Measurements from ENCODE around the gene MFSD6. TPM values are rescaled to one million over a fixed set of nuclear protein-coding genes. Genes with fewer than 3 reads are reported as not detected.

MFSD6 gene
- total RNA-seq, 2 donors from 2014 or later = 1.2 to 3.2 TPM

- peaks cover 26% of the 10 kb centered on the region for H3K4me1 Mint-ChIP-seq
- peaks cover 5% of the 10 kb centered on the region for H3K27me3 Mint-ChIP-seq (ENCODE audit: insufficient read depth)
- no peak for DNase-seq
- 84 to 96% methylated on average over 3 of the region's 3 CpGs for WGBS, 2 experiments (ENCODE audit: insufficient coverage in 1 of 2, insufficient read length in 1 of 2)
- H3K9me3 ChIP-seq (ENCODE audit: control insufficient read depth, low read length) = no peaks in the 10 kb centered on the region
- H3K36me3 Mint-ChIP-seq (ENCODE audit: low read depth) = no peaks in the 10 kb centered on the region
- H3K27ac Mint-ChIP-seq = peak overlapping the region; percentile 71
- H3K4me1 ChIP-seq (ENCODE audit: control insufficient read depth, insufficient read depth, low read length) = peaks cover 8% of the 10 kb centered on the region
- no peak overlapping the region for H3K4me3 ChIP-seq (ENCODE audit: low read length)
- H3K9me3 Mint-ChIP-seq = no peaks in the 10 kb centered on the region
- no peak overlapping the region for H3K27ac ChIP-seq (ENCODE audit: low read depth, low read length)
- no peaks in the 10 kb centered on the region for H3K36me3 ChIP-seq (ENCODE audit: control insufficient read depth, insufficient read depth, low read length)
- H3K27me3 ChIP-seq (ENCODE audit: control insufficient read depth, insufficient read depth, low read length, poor library complexity, severe bottlenecking) = no peaks in the 10 kb centered on the region
- TF ChIP-seq CTCF (conservative IDR thresholded peaks at IDR 0.05) = no peak
- no peak overlapping the region for H3K4me3 Mint-ChIP-seq
- no peak overlapping the region for H3K9ac ChIP-seq (ENCODE audit: extremely low read depth, low read length, poor library complexity, severe bottlenecking)
Measured at GRCh38 chr2:190529486-190530247, 121.5 kb downstream of the MFSD6 start.

DNA sequence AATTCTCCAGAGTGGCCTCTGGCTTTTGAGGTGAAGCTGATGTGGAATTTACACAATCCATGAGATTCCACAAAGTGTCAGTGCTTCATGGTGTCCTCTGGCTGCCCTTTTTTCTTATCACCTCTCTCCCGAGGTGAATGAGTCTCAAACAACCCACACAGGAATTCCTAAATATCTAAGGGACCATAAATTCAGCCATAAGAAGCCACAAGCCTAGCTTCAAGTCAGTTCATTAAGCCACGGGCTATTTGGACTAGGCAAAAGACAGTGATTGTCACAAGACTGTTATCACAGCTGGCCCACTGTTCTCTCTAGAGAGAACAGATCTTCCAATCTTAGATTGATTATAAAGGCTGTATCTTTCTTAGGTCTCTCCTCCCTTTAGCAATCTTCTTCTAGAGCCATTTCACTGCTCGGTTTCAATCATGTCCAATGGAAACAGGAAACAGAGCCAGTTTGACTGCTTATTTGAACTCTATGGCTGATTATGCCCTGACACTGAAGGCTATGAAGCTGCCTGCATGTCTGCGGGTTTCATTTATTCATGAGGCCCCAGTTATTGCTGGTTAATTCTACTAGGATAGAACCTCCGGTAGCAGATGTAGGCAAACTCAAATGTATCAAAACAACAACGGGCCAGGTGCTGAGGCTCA is 122.2 kb downstream of the MFSD6 start:
- no peak for TF ChIP-seq CTCF (conservative IDR thresholded peaks at IDR 0.05)
- peaks cover 8% of the 10 kb centered on the region for H3K4me1 ChIP-seq (ENCODE audit: control insufficient read depth, insufficient read depth, low read length)
- Mint-ChIP-seq H3K4me1 (peaks cover 27% of the 10 kb centered on the region), H3K36me3 (ENCODE audit: low read depth) (no peaks in the 10 kb centered on the region), H3K27me3 (ENCODE audit: insufficient read depth) (peaks cover 5% of the 10 kb centered on the region), H3K4me3 (no peak overlapping the region), H3K27ac (no peak overlapping the region), H3K9me3 (no peaks in the 10 kb centered on the region)
- H3K9me3 ChIP-seq (ENCODE audit: control insufficient read depth, low read length) = no peaks in the 10 kb centered on the region
- WGBS, 2 experiments (ENCODE audit: insufficient coverage in 1 of 2, insufficient read length in 1 of 2) = 82 to 85% methylated on average over 4 to 6 of the region's 6 CpGs
- H3K27ac ChIP-seq (ENCODE audit: low read depth, low read length) = no peak overlapping the region
- no peaks in the 10 kb centered on the region for H3K27me3 ChIP-seq (ENCODE audit: control insufficient read depth, insufficient read depth, low read length, poor library complexity, severe bottlenecking)
- no peak overlapping the region for H3K9ac ChIP-seq (ENCODE audit: extremely low read depth, low read length, poor library complexity, severe bottlenecking)
- no peak overlapping the region for H3K4me3 ChIP-seq (ENCODE audit: low read length)
- no peaks in the 10 kb centered on the region for H3K36me3 ChIP-seq (ENCODE audit: control insufficient read depth, insufficient read depth, low read length)
- DNase-seq = no peak

GRCh38 chr2:190532581-190532980 is 124.4 kb downstream of the MFSD6 start:
- Histone ChIP-seq H3K4me3 (ENCODE audit: low read length) (no peak overlapping the region), H3K9me3 (ENCODE audit: control insufficient read depth, low read length) (peaks cover 7% of the 10 kb centered on the region), H3K27ac (ENCODE audit: low read depth, low read length) (no peak overlapping the region), H3K4me1 (ENCODE audit: control insufficient read depth, insufficient read depth, low read length) (peaks cover 8% of the 10 kb centered on the region), H3K36me3 (ENCODE audit: control insufficient read depth, insufficient read depth, low read length) (no peaks in the 10 kb centered on the region), H3K27me3 (ENCODE audit: control insufficient read depth, insufficient read depth, low read length, poor library complexity, severe bottlenecking) (no peaks in the 10 kb centered on the region), H3K9ac (ENCODE audit: extremely low read depth, low read length, poor library complexity, severe bottlenecking) (no peak overlapping the region)
- peaks cover 10% of the 10 kb centered on the region for H3K36me3 Mint-ChIP-seq (ENCODE audit: low read depth)
- peaks cover 31% of the 10 kb centered on the region for H3K4me1 Mint-ChIP-seq
- H3K27me3 Mint-ChIP-seq (ENCODE audit: insufficient read depth) = peaks cover 5% of the 10 kb centered on the region
- no peak for DNase-seq
- TF ChIP-seq CTCF (conservative IDR thresholded peaks at IDR 0.05) = no peak
- peaks cover 7% of the 10 kb centered on the region for H3K9me3 Mint-ChIP-seq
- H3K27ac Mint-ChIP-seq = no peak overlapping the region
- no peak overlapping the region for H3K4me3 Mint-ChIP-seq
- 94% methylated on average over 4 of the region's 4 CpGs for WGBS, 2 experiments (ENCODE audit: insufficient coverage in 1 of 2, insufficient read length in 1 of 2)
